PFSK-1 (cell line): ENCODE results near the gene CHRNA3.

Source experiments
- FOXP2 ChIP-seq: optimal IDR thresholded peaks from 2 replicates; pipeline ENCODE3; 2011; ENCODE audit warnings: borderline replicate concordance, control low read depth, inconsistent platforms; ENCODE audit not compliant: insufficient read depth; ENCODE audit errors: extremely low read length, extremely low read depth
- POLR2AphosphoS5 ChIP-seq: IDR thresholded peaks from 2 replicates; pipeline ENCODE4 v1.6.1; 2012; ENCODE audit warnings: low read depth, mild to moderate bottlenecking, control low read depth, low read length, moderate library complexity
- REST ChIP-seq, 2 experiments: IDR thresholded peaks; 2 replicates each; pipeline versions ENCODE4 v1.6.1 to v1.8.0; 2011 to 2012; ENCODE audit warnings: low read depth in 2 of 2, low read length in 2 of 2, control low read depth in 1 of 2, inconsistent platforms in 1 of 2, mild to moderate bottlenecking in 1 of 2, moderate library complexity in 1 of 2; ENCODE audit not compliant: insufficient read depth in 1 of 2
- SIN3A ChIP-seq: IDR thresholded peaks from 2 replicates; pipeline ENCODE4 v1.6.1; 2012; ENCODE audit warnings: mild to moderate bottlenecking, low read length, moderate library complexity, borderline replicate concordance; ENCODE audit not compliant: insufficient read depth
- TAF1 ChIP-seq: IDR thresholded peaks from 2 replicates; pipeline ENCODE4 v1.6.1; 2012; ENCODE audit warnings: low read length, control low read depth, borderline replicate concordance; ENCODE audit not compliant: insufficient read depth

The CHRNA3 gene

GRCh38 chr15:78629031-78629715 is 8.4 kb upstream of the CHRNA3 start:
- TF ChIP-seq FOXP2 (no peak), REST (IDR thresholded peaks at IDR 0.05; ENCODE audit: insufficient read depth in 1 of 2, low read depth in 2 of 2, low read length in 2 of 2) (no peak), TAF1 (no peak), POLR2AphosphoS5 (no peak), SIN3A (no peak)

- TF ChIP-seq POLR2AphosphoS5: no peak
- TF ChIP-seq SIN3A: no peak
- no peak for TF ChIP-seq REST (IDR thresholded peaks at IDR 0.05; ENCODE audit: insufficient read depth in 1 of 2, low read depth in 2 of 2, low read length in 2 of 2)
- TF ChIP-seq FOXP2: no peak
These were observed 7.4 kb upstream of the CHRNA3 start for GRCh38 chr15:78628227-78628626.

GRCh38 chr15:78627348-78627747 is 6.6 kb upstream of the CHRNA3 start:
- TF ChIP-seq SIN3A (no peak), POLR2AphosphoS5 (no peak), TAF1 (no peak), FOXP2 (no peak), REST (IDR thresholded peaks at IDR 0.05; ENCODE audit: insufficient read depth in 1 of 2, low read depth in 2 of 2, low read length in 2 of 2) (no peak)

DNA sequence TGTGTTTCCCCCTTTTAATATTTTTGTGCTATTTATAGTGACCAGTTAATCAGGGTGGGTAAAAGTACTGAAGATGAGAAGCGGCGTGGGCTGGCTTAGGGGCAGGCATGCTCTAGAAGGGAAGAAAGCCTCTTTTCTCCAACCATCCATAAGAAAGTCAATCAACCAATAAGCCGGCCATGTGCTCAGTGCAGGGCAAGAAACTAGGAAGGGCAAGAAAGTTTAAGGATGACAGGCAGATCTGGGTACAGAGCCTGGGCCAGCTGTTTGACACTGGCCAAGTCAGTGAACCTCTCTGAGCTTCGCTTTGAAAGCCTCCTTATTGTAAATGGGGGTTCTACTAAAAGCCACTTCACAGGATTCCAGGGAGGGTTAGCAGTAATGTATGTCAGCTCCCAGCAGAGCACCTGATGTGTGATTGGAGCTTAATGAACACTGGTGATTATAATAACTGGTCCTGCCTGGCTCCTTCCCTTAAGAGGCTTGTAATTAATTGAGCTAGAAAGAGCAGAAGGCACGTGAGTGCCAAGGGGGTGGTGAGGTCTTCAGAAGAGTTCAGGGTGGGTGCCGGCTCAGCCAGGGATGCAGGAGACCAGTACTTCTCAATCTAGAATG is 5.7 kb upstream of the CHRNA3 start:
- no peak for TF ChIP-seq SIN3A
- TF ChIP-seq FOXP2: no peak
- TF ChIP-seq REST (IDR thresholded peaks at IDR 0.05; ENCODE audit: insufficient read depth in 1 of 2, low read depth in 2 of 2, low read length in 2 of 2): no peak
- TF ChIP-seq TAF1: no peak
- TF ChIP-seq POLR2AphosphoS5: no peak

- TF ChIP-seq POLR2AphosphoS5 (no peak), TAF1 (no peak), REST (IDR thresholded peaks at IDR 0.05; ENCODE audit: insufficient read depth in 1 of 2, low read depth in 2 of 2, low read length in 2 of 2) (no peak), FOXP2 (no peak), SIN3A (no peak)
These were observed 4.9 kb upstream of the CHRNA3 start for GRCh38 chr15:78625606-78626280.
